Measurements from ENCODE around the gene SMARCB1.

Gene SMARCB1

GRCh38 chr22:23786752-23787599, at the start of gene SMARCB1:
TSS of gene SMARCB1 (plus strand) at chr22:23786966. CDS start at chr22:23787170, 204 bp downstream.
- peak within 1 kb of the TSS; percentile 72 for H3K4me3 ChIP-seq (replicated peaks; ENCODE audit: low read depth, low read length)
- no peak for DNase-seq (ENCODE audit: extremely low read depth, low read depth)
- no peak for TF ChIP-seq CTCF (IDR thresholded peaks at IDR 0.05; ENCODE audit: low read depth, low read length, missing control alignments)

GRCh38 chr22:23737696-23738095, 49.1 kb upstream of the SMARCB1 start:
- no peak overlapping the region for H3K4me3 ChIP-seq (replicated peaks; ENCODE audit: low read depth, low read length)
- no peak for DNase-seq (ENCODE audit: extremely low read depth, low read depth)
- TF ChIP-seq CTCF (IDR thresholded peaks at IDR 0.05; ENCODE audit: low read depth, low read length, missing control alignments): no peak

- no peak overlapping the region for H3K4me3 ChIP-seq (replicated peaks; ENCODE audit: low read depth, low read length)
- TF ChIP-seq CTCF (IDR thresholded peaks at IDR 0.05; ENCODE audit: low read depth, low read length, missing control alignments): no peak
- DNase-seq (ENCODE audit: extremely low read depth, low read depth): no peak
These were observed 44.1 kb upstream of the SMARCB1 start for GRCh38 chr22:23742505-23743264.

GRCh38 chr22:23743303-23743705, 43.5 kb upstream of the SMARCB1 start:
- no peak for DNase-seq (ENCODE audit: extremely low read depth, low read depth)
- no peak for TF ChIP-seq CTCF (IDR thresholded peaks at IDR 0.05; ENCODE audit: low read depth, low read length, missing control alignments)
- no peak overlapping the region for H3K4me3 ChIP-seq (replicated peaks; ENCODE audit: low read depth, low read length)

- no peak for TF ChIP-seq CTCF (IDR thresholded peaks at IDR 0.05; ENCODE audit: low read depth, low read length, missing control alignments)
- no peak overlapping the region for H3K4me3 ChIP-seq (replicated peaks; ENCODE audit: low read depth, low read length)
- no peak for DNase-seq (ENCODE audit: extremely low read depth, low read depth)
These were observed 42.8 kb upstream of the SMARCB1 start for GRCh38 chr22:23744001-23744400.

- no peak for TF ChIP-seq CTCF (IDR thresholded peaks at IDR 0.05; ENCODE audit: low read depth, low read length, missing control alignments)
- DNase-seq (ENCODE audit: extremely low read depth, low read depth): no peak
- H3K4me3 ChIP-seq (replicated peaks; ENCODE audit: low read depth, low read length): no peak overlapping the region
These were observed 42.3 kb upstream of the SMARCB1 start for GRCh38 chr22:23744485-23744884.

Data from HFF-Myc (cell line).